OCI-LY1 (cell line): ENCODE measurements around the gene GPAM.

Experiments used
- H2AFZ ChIP-seq: fragments of 200-600 bp; sonication (generic), shearing (Covaris generic); 2 replicates; pipeline ENCODE4 v1.6.0; 2014; ENCODE audit warnings: antibody characterized with exemption, mild to moderate bottlenecking, low read length
- H3F3A ChIP-seq: fragments of 200-600 bp; sonication (generic), shearing (Covaris generic); 2 replicates; pipeline ENCODE4 v1.6.0; 2014; ENCODE audit warnings: mild to moderate bottlenecking, antibody characterized with exemption, low read length, moderate library complexity; ENCODE audit not compliant: insufficient read depth
- H3K27ac ChIP-seq: fragments of 200-600 bp; sonication (generic); 2 replicates; pipeline ENCODE4 v1.5.1; 2014; ENCODE audit warnings: low read length, mixed run types, mild to moderate bottlenecking, low read depth; ENCODE audit not compliant: poor library complexity, severe bottlenecking
- H3K27me3 ChIP-seq: fragments of 200-600 bp; sonication (generic); 2 replicates; pipeline ENCODE4 v1.6.0; 2014; ENCODE audit warnings: antibody characterized with exemption, mild to moderate bottlenecking, low read length, moderate library complexity; ENCODE audit not compliant: insufficient read depth
- H3K36me3 ChIP-seq: fragments of 200-600 bp; sonication (generic); 2 replicates; pipeline ENCODE4 v1.6.1; 2014; ENCODE audit warnings: mild to moderate bottlenecking, antibody characterized with exemption, low read length, moderate library complexity, mixed read lengths; ENCODE audit not compliant: insufficient read depth
- H3K4me1 ChIP-seq: fragments of 200-600 bp; sonication (generic); 2 replicates; pipeline ENCODE4 v1.5.1; 2014; ENCODE audit warnings: mild to moderate bottlenecking, low read length, moderate library complexity; ENCODE audit not compliant: insufficient read depth, severe bottlenecking
- H3K4me2 ChIP-seq: fragments of 200-600 bp; sonication (generic), shearing (Covaris generic); 2 replicates; pipeline ENCODE4 v1.6.1; 2014; ENCODE audit warnings: low read length
- H3K4me3 ChIP-seq: fragments of 200-600 bp; sonication (generic); 2 replicates; pipeline ENCODE4 v1.5.1; 2014; ENCODE audit warnings: low read length, low read depth, mild to moderate bottlenecking, mixed read lengths; ENCODE audit not compliant: poor library complexity, severe bottlenecking
- H3K79me2 ChIP-seq: fragments of 200-600 bp; shearing (Covaris generic); 2 replicates; pipeline ENCODE4 v1.6.1; 2016; ENCODE audit warnings: mixed run types, low read length, mixed read lengths; ENCODE audit not compliant: insufficient read depth
- H3K9ac ChIP-seq: fragments of 200-600 bp; sonication (generic), shearing (Covaris generic); 2 replicates; pipeline ENCODE4 v1.6.1; 2014; ENCODE audit warnings: mild to moderate bottlenecking, low read length, mixed read lengths
- H3K9me2 ChIP-seq: fragments of 200-600 bp; sonication (generic), shearing (Covaris generic); 2 replicates; pipeline ENCODE4 v1.6.1; 2014; ENCODE audit warnings: low read depth, mild to moderate bottlenecking, low read length, mixed read lengths
- H3K9me3 ChIP-seq: fragments of 200-600 bp; shearing (Covaris generic); 2 replicates; pipeline ENCODE4 v1.6.1; 2014; ENCODE audit warnings: low read length, mixed read lengths
- H4K20me1 ChIP-seq: fragments of 200-600 bp; sonication (generic), shearing (Covaris generic); 2 replicates; pipeline ENCODE4 v1.6.0; 2016; ENCODE audit warnings: mild to moderate bottlenecking, low read length; ENCODE audit not compliant: insufficient read depth
- CTCF ChIP-seq: fragments of 200-600 bp; sonication (generic), shearing (Covaris generic); IDR thresholded peaks from 2 replicates; pipeline ENCODE4 v1.5.1; 2017; ENCODE audit warnings: mild to moderate bottlenecking, antibody characterized with exemption, low read length, moderate library complexity, mixed read lengths
- EZH2 ChIP-seq: fragments of 200-600 bp; sonication (generic), shearing (Covaris generic); IDR thresholded peaks from 2 replicates; pipeline ENCODE4 v1.8.0; 2017; ENCODE audit warnings: borderline replicate concordance, mixed run types, mild to moderate bottlenecking, antibody characterized with exemption, low read length, moderate library complexity, mixed read lengths

Gene GPAM

DNA sequence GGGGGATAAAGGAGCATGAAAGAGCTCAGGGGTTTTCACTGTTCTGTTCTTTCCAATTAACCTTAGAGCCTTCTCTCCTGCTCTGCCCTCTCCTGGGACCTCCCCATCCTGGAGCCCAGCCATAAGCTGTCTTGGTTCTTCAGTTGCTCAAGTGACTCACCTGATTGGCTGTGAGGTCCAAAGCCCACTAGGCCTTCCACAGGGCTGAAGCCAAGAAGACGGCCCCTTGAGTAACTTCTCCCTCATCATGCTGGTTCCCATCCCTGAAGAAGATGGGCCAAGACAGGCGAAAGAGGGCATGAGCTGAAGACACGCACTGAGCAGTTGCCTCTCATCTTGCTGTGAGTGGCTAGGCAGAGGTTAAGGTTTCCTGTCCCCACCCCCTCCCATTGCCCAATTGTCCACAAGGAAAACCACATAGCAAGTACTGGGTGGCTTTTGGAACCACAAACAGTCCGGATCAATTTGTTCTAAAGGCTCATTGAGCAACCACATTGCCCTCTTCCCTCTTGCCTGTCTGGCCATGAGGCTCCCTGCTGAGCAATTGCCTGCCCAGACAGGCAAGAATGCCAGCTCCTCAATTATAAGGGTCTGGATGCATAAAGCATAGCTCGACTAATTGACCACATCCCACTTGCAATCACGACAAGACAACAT, 43.9 kb upstream of the GPAM start:
- Histone ChIP-seq H3K4me3 (no peak overlapping the region), H2AFZ (no peak overlapping the region), H3K9me2 (no peaks in the 10 kb centered on the region), H3F3A (no peaks in the 10 kb centered on the region), H3K27ac (no peak overlapping the region), H3K36me3 (no peaks in the 10 kb centered on the region), H3K4me2 (no peak overlapping the region), H4K20me1 (no peaks in the 10 kb centered on the region), H3K9ac (no peak overlapping the region), H3K9me3 (no peaks in the 10 kb centered on the region), H3K27me3 (no peaks in the 10 kb centered on the region; the same call in 1 of the 2 replicates), H3K4me1 (no peaks in the 10 kb centered on the region), H3K79me2 (no peaks in the 10 kb centered on the region)
- TF ChIP-seq EZH2 (no peak), CTCF (no peak)

GRCh38 chr10:112226439-112227248, 43.1 kb upstream of the GPAM start:
- no peaks in the 10 kb centered on the region for H3K4me1 ChIP-seq
- H3K4me3 ChIP-seq: no peak overlapping the region
- no peak overlapping the region for H3K9ac ChIP-seq
- no peaks in the 10 kb centered on the region for H4K20me1 ChIP-seq
- H3K9me3 ChIP-seq: no peaks in the 10 kb centered on the region
- H3K4me2 ChIP-seq: no peak overlapping the region
- H2AFZ ChIP-seq: no peak overlapping the region
- no peaks in the 10 kb centered on the region for H3K79me2 ChIP-seq
- TF ChIP-seq EZH2 (no peak), CTCF (no peak)
- no peaks in the 10 kb centered on the region for H3F3A ChIP-seq
- no peak overlapping the region for H3K27ac ChIP-seq
- no peaks in the 10 kb centered on the region for H3K27me3 ChIP-seq
- H3K9me2 ChIP-seq: no peaks in the 10 kb centered on the region
- H3K36me3 ChIP-seq: no peaks in the 10 kb centered on the region

- no peak overlapping the region for H3K27ac ChIP-seq
- H3F3A ChIP-seq: no peaks in the 10 kb centered on the region
- no peaks in the 10 kb centered on the region for H3K9me3 ChIP-seq
- no peaks in the 10 kb centered on the region for H3K9me2 ChIP-seq
- H2AFZ ChIP-seq: no peak overlapping the region
- no peaks in the 10 kb centered on the region for H4K20me1 ChIP-seq
- no peak overlapping the region for H3K9ac ChIP-seq
- no peak for TF ChIP-seq CTCF
- no peak for TF ChIP-seq EZH2
- H3K4me1 ChIP-seq: no peaks in the 10 kb centered on the region
- H3K4me3 ChIP-seq: no peak overlapping the region
- H3K79me2 ChIP-seq: no peaks in the 10 kb centered on the region
- H3K4me2 ChIP-seq: no peak overlapping the region
- H3K36me3 ChIP-seq: no peaks in the 10 kb centered on the region
- H3K27me3 ChIP-seq: no peaks in the 10 kb centered on the region
Observed at GRCh38 chr10:112225771-112226438, 42.3 kb upstream of the GPAM start.
